CD4-positive, alpha-beta T cell (primary cell): Measurements from ENCODE around the gene ZNF266. TPM values are rescaled to one million over a fixed set of nuclear protein-coding genes. Genes with fewer than 3 reads are reported as not detected.

Source experiments
- ATAC-seq: fragments of 200-7000 bp; cut with Tn5 transposase; one replicate; pipeline ENCODE4 v1.10.0; 2022; ENCODE audit warnings: mild to moderate bottlenecking; ENCODE audit not compliant: poor library complexity
- CTCF ChIA-PET: fragments of 350-600 bp; sonication (Branson Sonifier 250); formaldehyde crosslinking; loops from one replicate; lab custom pipeline; 2021; ENCODE audit warnings: antibody characterized with exemption, inconsistent platforms; lab: Charles Lee
- POLR2A ChIA-PET: fragments of 350-600 bp; sonication (Branson Sonifier 250); formaldehyde crosslinking; loops from one replicate; lab custom pipeline; 2021; ENCODE audit warnings: antibody characterized with exemption, inconsistent platforms; lab: Charles Lee
- DNase-seq, 14 experiments: peaks; one replicate each; pipeline ENCODE4 v3.0.0-alpha.2; 2013 to 2020; ENCODE audit warnings: mixed read lengths in 2 of 14
- H3K27ac ChIP-seq, 2 donors: one replicate each; pipeline versions ENCODE4 v1.5.1 to v1.7.0; 2013; ENCODE audit warnings: low read length in 2 of 2, low read depth in 1 of 2, mild to moderate bottlenecking in 1 of 2
- H3K27me3 ChIP-seq, 2 experiments: 1 replicate in 1 of 2; 2 replicates in 1 of 2; pipeline versions ENCODE4 v1.6.1 to v1.7.0; 2013; ENCODE audit warnings: low read length in 2 of 2, control low read depth in 1 of 2, mild to moderate bottlenecking in 1 of 2, moderate library complexity in 1 of 2; ENCODE audit not compliant: insufficient read depth in 2 of 2, control insufficient read depth in 1 of 2
- H3K36me3 ChIP-seq: one replicate; pipeline ENCODE4 v1.6.1; 2013; ENCODE audit warnings: low read length, control low read depth; ENCODE audit not compliant: insufficient read depth
- H3K4me1 ChIP-seq: one replicate; pipeline ENCODE4 v1.6.1; 2013; ENCODE audit warnings: low read length, control low read depth; ENCODE audit not compliant: insufficient read depth
- H3K4me3 ChIP-seq: one replicate; pipeline ENCODE4 v1.5.1; 2013; ENCODE audit warnings: mild to moderate bottlenecking, low read length, moderate library complexity
- H3K9me3 ChIP-seq, 2 experiments: 1 replicate in 1 of 2; 2 replicates in 1 of 2; pipeline versions ENCODE4 v1.6.1 to v1.7.0; 2013; ENCODE audit warnings: low read length in 2 of 2, mild to moderate bottlenecking in 2 of 2, control low read depth in 1 of 2, moderate library complexity in 1 of 2; ENCODE audit not compliant: control insufficient read depth in 1 of 2, insufficient read depth in 1 of 2
- H3K27ac Mint-ChIP-seq: one replicate; pipeline ENCODE4 v1.8.0; 2020; ENCODE audit warnings: mixed read lengths
- H3K27me3 Mint-ChIP-seq: one replicate; pipeline ENCODE4 v1.8.0; 2021; ENCODE audit warnings: mixed read lengths
- H3K36me3 Mint-ChIP-seq: one replicate; pipeline ENCODE4 v1.8.0; 2021; ENCODE audit warnings: low read depth, mixed read lengths
- H3K4me1 Mint-ChIP-seq: one replicate; pipeline ENCODE4 v1.8.0; 2021; ENCODE audit warnings: low read depth, mixed read lengths
- H3K4me3 Mint-ChIP-seq: one replicate; pipeline ENCODE4 v1.8.0; 2020; ENCODE audit warnings: mild to moderate bottlenecking, mixed read lengths
- H3K9me3 Mint-ChIP-seq: one replicate; pipeline ENCODE4 v1.8.0; 2020; ENCODE audit warnings: mixed read lengths
- CTCF ChIP-seq: fragments of 200-600 bp; IDR thresholded peaks from one replicate; pipeline ENCODE4 v1.8.0; 2022; ENCODE audit warnings: antibody characterized with exemption, mild to moderate bottlenecking
- intact Hi-C, 2 experiments: fragments of 100-400 bp; cut with DNase I in 1 of 2; cut with micrococcal nuclease in 1 of 2; formaldehyde crosslinking; loops; one replicate each; pipeline versions ENCODE4 v1.15.1 to v1.9.0; 2023 to 2025; cut with DNase I, micrococcal nuclease
- total RNA-seq, 174 experiments: library from RNA in 2 of 174; stranded (reverse) in 2 of 174; gene quantifications; one replicate each; pipeline ENCODE4 v1.2.3 and lab custom pipeline; 2021 to 2026

Gene ZNF266
- total RNA-seq, 2 experiments from 2014 or later: 45.5 to 46.2 TPM

- Mint-ChIP-seq H3K36me3 (peaks cover 56% of the 10 kb centered on the region), H3K27ac (no peak overlapping the region), H3K9me3 (peaks cover 17% of the 10 kb centered on the region), H3K4me1 (no peaks in the 10 kb centered on the region), H3K4me3 (no peak overlapping the region), H3K27me3 (no peaks in the 10 kb centered on the region)
- Histone ChIP-seq H3K27me3 (no peaks in the 10 kb centered on the region), H3K4me1 (peaks cover 2% of the 10 kb centered on the region), H3K36me3 (no peaks in the 10 kb centered on the region), H3K4me3 (no peak overlapping the region), H3K9me3 (peaks cover 36 to 84% of the 10 kb centered on the region in 2 experiments), H3K27ac (no peak overlapping the region)
- DNase-seq (no peak), ATAC-seq (no peak)
- no peak for TF ChIP-seq CTCF
- ChIA-PET POLR2A (no interaction called here), CTCF (no interaction called here)
- intact Hi-C loops: loop anchor here in 1 of 2 experiments (10.0 kb wide), 1 partner anchor 59 kb away; no protein-coding TSS in a partner anchor
These were observed 18.6 kb upstream of the ZNF266 start for GRCh38 chr19:9453953-9454352.

- Mint-ChIP-seq H3K27ac (no peak overlapping the region), H3K9me3 (peaks cover 8% of the 10 kb centered on the region), H3K4me3 (no peak overlapping the region), H3K27me3 (no peaks in the 10 kb centered on the region), H3K4me1 (peaks cover 1% of the 10 kb centered on the region), H3K36me3 (peaks cover 66% of the 10 kb centered on the region)
- intact Hi-C loops: no loop called here
- ChIA-PET CTCF (interaction anchor here (1.6 to 2.1 kb wide), 2 partner anchors 9 to 13 kb away, joined by 4 read pairs; partner anchors contain the start of gene ZNF266), POLR2A (interaction anchor here (0.7 kb wide), 1 partner anchor 43 kb away, joined by 3 read pairs; no protein-coding TSS in a partner anchor)
- no peaks in the 10 kb centered on the region for H3K36me3 ChIP-seq
- no peak for DNase-seq
- TF ChIP-seq CTCF: no peak
- ATAC-seq: no peak
- H3K4me3 ChIP-seq: no peak overlapping the region
- H3K4me1 ChIP-seq: no peaks in the 10 kb centered on the region
- H3K27me3 ChIP-seq: no peaks in the 10 kb centered on the region
- no peak overlapping the region for H3K27ac ChIP-seq
- H3K9me3 ChIP-seq: peaks cover 42 to 49% of the 10 kb centered on the region in 2 experiments
These were observed 9.7 kb upstream of the ZNF266 start for GRCh38 chr19:9445037-9445436.

GRCh38 chr19:9436358-9436757, 985 bp upstream of the ZNF266 start:
- peaks cover 80% of the 10 kb centered on the region for H3K36me3 Mint-ChIP-seq

More at GRCh38 chr19:9436358-9436757, 985 bp upstream of the ZNF266 start:
- Mint-ChIP-seq H3K4me3 (peak overlapping the region; percentile 95), H3K27ac (peak overlapping the region; percentile 97), H3K4me1 (peaks cover 48% of the 10 kb centered on the region), H3K27me3 (no peaks in the 10 kb centered on the region), H3K9me3 (peaks cover 7% of the 10 kb centered on the region)
- Histone ChIP-seq H3K9me3 (no peaks in the 10 kb centered on the region), H3K4me1 (peaks cover 18% of the 10 kb centered on the region), H3K27me3 (no peaks in the 10 kb centered on the region), H3K36me3 (peaks cover 17% of the 10 kb centered on the region), H3K4me3 (peak overlapping the region; percentile 66), H3K27ac (peak overlapping the region in 1 of 2 donors; percentile 85)
- no peak for ATAC-seq
- ChIA-PET POLR2A (interaction anchor here (1.0 to 2.0 kb wide), 5 partner anchors 113 to 332 kb away, joined by 5 to 16 read pairs (median 13); partner anchors contain the start of genes ZNF559, ZNF561, ZNF699 and ZNF846), CTCF (interaction anchor here (1.6 kb wide), 1 partner anchor 9 kb away, joined by 4 read pairs; no protein-coding TSS in a partner anchor)
- intact Hi-C loops: loop anchor here (2.0 to 10.0 kb wide), 8 partner anchors 98 to 602 kb away; partner anchors contain the start of genes ZNF317 (in 2 of the 2), MBD3L1 (in 1 of the 2), ZNF121 (in 1 of the 2) and ZNF426 (in 1 of the 2)
- no peak for DNase-seq
- TF ChIP-seq CTCF: no peak
